HEK293T (cell line): ENCODE results near the gene FSIP1.

Experiments used
- BHLHE40 ChIP-seq: fragments of 450-650 bp; IDR thresholded peaks from 2 replicates; pipeline ENCODE4 v1.6.1; 2016; ENCODE audit warnings: mild to moderate bottlenecking, moderate library complexity, borderline replicate concordance
- ELF4 ChIP-seq: fragments of 450-650 bp; IDR thresholded peaks from 2 replicates; pipeline ENCODE4 v1.6.1; 2017; ENCODE audit warnings: antibody characterized with exemption
- FOXA1 ChIP-seq: fragments of 450-650 bp; IDR thresholded peaks from 2 replicates; pipeline ENCODE4 v1.6.1; 2016; ENCODE audit warnings: mild to moderate bottlenecking
- FOXK2 ChIP-seq: fragments of 450-650 bp; IDR thresholded peaks from 2 replicates; pipeline ENCODE4 v1.6.1; 2016; ENCODE audit warnings: mild to moderate bottlenecking
- FOXM1 ChIP-seq: fragments of 450-650 bp; IDR thresholded peaks from 2 replicates; pipeline ENCODE4 v1.6.1; 2017; ENCODE audit warnings: mild to moderate bottlenecking, borderline replicate concordance
- NFRKB ChIP-seq: fragments of 450-650 bp; IDR thresholded peaks from 2 replicates; pipeline ENCODE4 v1.6.1; 2016; ENCODE audit warnings: mild to moderate bottlenecking, moderate library complexity
- PKNOX1 ChIP-seq: fragments of 450-650 bp; IDR thresholded peaks from 2 replicates; pipeline ENCODE4 v1.6.1; 2016
- SP1 ChIP-seq: fragments of 450-650 bp; IDR thresholded peaks from 2 replicates; pipeline ENCODE4 v1.6.1; 2017
- SUZ12 ChIP-seq: fragments of 450-650 bp; IDR thresholded peaks from 2 replicates; pipeline ENCODE4 v1.6.1; 2016; ENCODE audit warnings: mild to moderate bottlenecking
- TARDBP ChIP-seq: fragments of 450-650 bp; IDR thresholded peaks from 2 replicates; pipeline ENCODE4 v1.6.1; 2016

- no peak for TF ChIP-seq SUZ12
- TF ChIP-seq TARDBP: no peak
- TF ChIP-seq NFRKB: no peak
- TF ChIP-seq FOXM1: no peak
- no peak for TF ChIP-seq PKNOX1
- no peak for TF ChIP-seq FOXA1
- TF ChIP-seq SP1: no peak
- TF ChIP-seq BHLHE40: no peak
- TF ChIP-seq FOXK2: no peak
- TF ChIP-seq ELF4: no peak
Observed at GRCh38 chr15:39663704-39664250, 118.9 kb downstream of the FSIP1 start.
